HG03103 (cell line): ENCODE measurements around the gene ABCB6.
"Not testable (repeated sequence)": the region's sequence is repeated elsewhere in the genome, so short reads cannot be mapped to it uniquely, and the experiment has no call there.

Experiments used
- ATAC-seq: cut with Tn5 transposase; IDR thresholded peaks from one replicate; pipeline ENCODE4 v1.9.1; 2021; ENCODE audit warnings: low read depth; ENCODE audit not compliant: unreplicated experiment

The ABCB6 gene

GRCh38 chr2:219214786-219215185, 4.0 kb downstream of the ABCB6 start:
- no peak for ATAC-seq

- ATAC-seq, result no peak
Measured at GRCh38 chr2:219214141-219214540, 4.6 kb downstream of the ABCB6 start.

- no peak for ATAC-seq
Measured at GRCh38 chr2:219213486-219214071, 5.2 kb downstream of the ABCB6 start.

GRCh38 chr2:219213026-219213415, 5.7 kb downstream of the ABCB6 start:
- no peak for ATAC-seq

GRCh38 chr2:219210886-219211362, 7.8 kb downstream of the ABCB6 start:
- no peak for ATAC-seq

- ATAC-seq, result no peak
Measured at GRCh38 chr2:219210196-219210885, 8.4 kb downstream of the ABCB6 start.

- no peak for ATAC-seq
Measured at GRCh38 chr2:219209236-219210195, 9.2 kb downstream of the ABCB6 start.

GRCh38 chr2:219207884-219208740, 10.6 kb downstream of the ABCB6 start:
- ATAC-seq, result no peak

GRCh38 chr2:219207134-219207883, 11.4 kb downstream of the ABCB6 start:
- ATAC-seq, result no peak

GRCh38 chr2:219206328-219207133, 12.2 kb downstream of the ABCB6 start, which contains the start of gene ZFAND2B:
TSS of gene ZFAND2B (plus strand) at chr2:219206782. CDS start at chr2:219206988, 206 bp downstream.
- peak; percentile 96 for ATAC-seq

- no peak for ATAC-seq
Measured at GRCh38 chr2:219205981-219206327, 12.8 kb downstream of the ABCB6 start.

GRCh38 chr2:219205165-219205538, 13.6 kb downstream of the ABCB6 start:
- ATAC-seq, result no peak

GRCh38 chr2:219204425-219205164, 14.2 kb downstream of the ABCB6 start:
- no peak for ATAC-seq

- not testable (repeated sequence) for ATAC-seq
Measured at GRCh38 chr2:219201331-219201730, 17.4 kb downstream of the ABCB6 start.

- ATAC-seq, result not testable (repeated sequence)
Measured at GRCh38 chr2:219200502-219201326, 18.0 kb downstream of the ABCB6 start.

- no peak for ATAC-seq
Measured at GRCh38 chr2:219199470-219200211, 19.1 kb downstream of the ABCB6 start.

GRCh38 chr2:219198974-219199373, 19.8 kb downstream of the ABCB6 start:
- no peak for ATAC-seq
